ENCODE results near the gene ARID1B. TPM values are rescaled to one million over a fixed set of nuclear protein-coding genes. Genes with fewer than 3 reads are reported as not detected.
A peak's percentile ranks its signal among the peaks of the same experiment; 100 is the strongest.

The ARID1B gene
- total RNA-seq, 1 experiment from 2014 or later = 58.8 TPM

- POLR2A ChIA-PET = no interaction called here
- intact Hi-C loops (cut with micrococcal nuclease; ENCODE audit: unreplicated experiment) = loop anchor here (5.0 kb wide), 1 partner anchor 58 kb away; no protein-coding TSS in a partner anchor
- CTCF ChIA-PET = no interaction called here
- no peaks in the 10 kb centered on the region for H3K27me3 ChIP-seq (replicated peaks; ENCODE audit: control insufficient read depth, insufficient read depth, low read length)
- no peak overlapping the region for H3K27ac Mint-ChIP-seq (ENCODE audit: unreplicated experiment)
- no peaks in the 10 kb centered on the region; the same call in 1 of the 2 replicates for H3K36me3 ChIP-seq (ENCODE audit: control insufficient read depth, insufficient read depth, low read length)
- DNase-seq = no peak
- H3K4me1 Mint-ChIP-seq (ENCODE audit: low read depth, unreplicated experiment) = peaks cover 35% of the 10 kb centered on the region
- no TSS peak for BruUV-seq (replicated peaks)
- no peaks in the 10 kb centered on the region for H3K9me3 Mint-ChIP-seq (ENCODE audit: unreplicated experiment)
- H3K36me3 Mint-ChIP-seq (ENCODE audit: insufficient read depth, unreplicated experiment) = no peaks in the 10 kb centered on the region
- TF ChIP-seq CTCF (IDR thresholded peaks at IDR 0.05; ENCODE audit: insufficient read depth in 1 of 2, low read depth in 1 of 2, low read length in 1 of 2, severe bottlenecking in 1 of 2, unreplicated experiment in 1 of 2) = no peak
- peaks cover 35% of the 10 kb centered on the region for H3K4me1 ChIP-seq
- H3K27me3 Mint-ChIP-seq (ENCODE audit: insufficient read depth, unreplicated experiment) = no peaks in the 10 kb centered on the region
- H3K4me3 ChIP-seq (ENCODE audit: low read depth, low read length) = no peak overlapping the region
- H3K9me3 ChIP-seq = no peaks in the 10 kb centered on the region
- no peak overlapping the region for H3K4me3 Mint-ChIP-seq (ENCODE audit: unreplicated experiment)
These were observed 347.5 kb downstream of the ARID1B start for GRCh38 chr6:157124485-157125254.

GRCh38 chr6:157125531-157125930 lies 348.4 kb downstream of the ARID1B start:
- peak overlapping the region; percentile 66 for H3K27ac Mint-ChIP-seq (ENCODE audit: unreplicated experiment)
- no peaks in the 10 kb centered on the region for H3K9me3 Mint-ChIP-seq (ENCODE audit: unreplicated experiment)
- Histone ChIP-seq H3K9me3 (no peaks in the 10 kb centered on the region), H3K4me1 (peaks cover 37% of the 10 kb centered on the region), H3K27me3 (replicated peaks; ENCODE audit: control insufficient read depth, insufficient read depth, low read length) (no peaks in the 10 kb centered on the region), H3K4me3 (ENCODE audit: low read depth, low read length) (no peak overlapping the region), H3K36me3 (ENCODE audit: control insufficient read depth, insufficient read depth, low read length) (no peaks in the 10 kb centered on the region; the same call in 1 of the 2 replicates)
- no peaks in the 10 kb centered on the region for H3K36me3 Mint-ChIP-seq (ENCODE audit: insufficient read depth, unreplicated experiment)
- ChIA-PET POLR2A (no interaction called here), CTCF (no interaction called here)
- DNase-seq = no peak
- intact Hi-C loops (cut with micrococcal nuclease; ENCODE audit: unreplicated experiment) = loop anchor here (5.0 kb wide), 1 partner anchor 57 kb away; no protein-coding TSS in a partner anchor
- no TSS peak for BruUV-seq (replicated peaks)
- H3K4me1 Mint-ChIP-seq (ENCODE audit: low read depth, unreplicated experiment) = peaks cover 37% of the 10 kb centered on the region
- H3K4me3 Mint-ChIP-seq (ENCODE audit: unreplicated experiment) = no peak overlapping the region
- H3K27me3 Mint-ChIP-seq (ENCODE audit: insufficient read depth, unreplicated experiment) = no peaks in the 10 kb centered on the region
- TF ChIP-seq CTCF (IDR thresholded peaks at IDR 0.05; ENCODE audit: insufficient read depth in 1 of 2, low read depth in 1 of 2, low read length in 1 of 2, severe bottlenecking in 1 of 2, unreplicated experiment in 1 of 2) = no peak

GRCh38 chr6:157126183-157127098 lies 349.3 kb downstream of the ARID1B start:
- POLR2A ChIA-PET = no interaction called here
- Histone ChIP-seq H3K27me3 (replicated peaks; ENCODE audit: control insufficient read depth, insufficient read depth, low read length) (no peaks in the 10 kb centered on the region), H3K9me3 (no peaks in the 10 kb centered on the region), H3K4me3 (ENCODE audit: low read depth, low read length) (no peak overlapping the region), H3K36me3 (ENCODE audit: control insufficient read depth, insufficient read depth, low read length) (no peaks in the 10 kb centered on the region; the same call in 1 of the 2 replicates), H3K4me1 (peaks cover 37% of the 10 kb centered on the region)
- BruUV-seq (replicated peaks) = no TSS peak
- Mint-ChIP-seq H3K27ac (ENCODE audit: unreplicated experiment) (peak overlapping the region; percentile 66), H3K9me3 (ENCODE audit: unreplicated experiment) (no peaks in the 10 kb centered on the region), H3K4me1 (ENCODE audit: low read depth, unreplicated experiment) (peaks cover 37% of the 10 kb centered on the region), H3K36me3 (ENCODE audit: insufficient read depth, unreplicated experiment) (no peaks in the 10 kb centered on the region), H3K4me3 (ENCODE audit: unreplicated experiment) (no peak overlapping the region), H3K27me3 (ENCODE audit: insufficient read depth, unreplicated experiment) (no peaks in the 10 kb centered on the region)
- peak in 1 of 2 experiments; percentile 52 for DNase-seq
- intact Hi-C loops (cut with micrococcal nuclease; ENCODE audit: unreplicated experiment) = loop anchor here (5.0 kb wide), 1 partner anchor 56 kb away; no protein-coding TSS in a partner anchor
- CTCF ChIA-PET = no interaction called here
- no peak for TF ChIP-seq CTCF (IDR thresholded peaks at IDR 0.05; ENCODE audit: insufficient read depth in 1 of 2, low read depth in 1 of 2, low read length in 1 of 2, severe bottlenecking in 1 of 2, unreplicated experiment in 1 of 2)

Measured in Caco-2 (cell line).